GM15510 (cell line): ENCODE data around the gene ZFP82.

Experiments
- POLR2A ChIP-seq: IDR thresholded peaks from 3 replicates; pipeline ENCODE4 v1.6.1; 2011; ENCODE audit warnings: borderline replicate concordance; ENCODE audit not compliant: insufficient read length; ENCODE audit errors: extremely low read depth

ZFP82 gene

DNA sequence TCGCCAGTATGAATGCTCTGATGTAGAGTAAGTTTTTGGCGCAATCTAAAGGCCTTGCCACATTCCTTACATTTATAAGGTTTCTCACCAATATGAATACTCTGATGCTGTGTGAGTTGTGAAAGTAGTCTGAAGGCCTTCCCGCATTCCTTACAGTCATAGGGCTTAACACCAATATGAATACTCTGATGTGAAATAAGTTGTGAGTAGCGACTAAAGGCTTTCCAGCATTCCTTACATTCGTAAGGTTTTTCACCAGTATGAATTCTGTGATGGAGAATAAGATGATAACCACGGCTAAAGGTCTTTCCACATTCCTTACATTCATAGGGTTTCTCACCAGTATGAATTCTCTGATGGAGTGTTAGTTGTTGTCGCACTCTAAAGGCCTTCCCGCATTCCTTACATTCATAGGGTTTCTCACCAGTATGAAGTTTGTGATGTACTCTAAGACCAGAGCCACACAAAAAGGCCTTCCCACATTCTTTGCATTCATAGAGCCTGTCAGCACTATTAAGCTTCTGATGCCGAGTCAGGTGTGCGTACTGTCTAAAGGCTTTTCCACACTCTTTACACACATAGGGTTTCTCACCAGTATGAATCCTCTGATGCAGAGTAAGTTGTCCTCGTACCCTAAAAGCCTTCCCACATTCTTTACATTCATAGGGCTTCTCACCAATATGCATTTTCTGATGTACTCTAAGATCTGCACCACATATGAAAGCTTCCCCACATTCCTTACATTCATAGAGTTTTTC is 25.3 kb downstream of the ZFP82 start:
- no peak for TF ChIP-seq POLR2A

DNA sequence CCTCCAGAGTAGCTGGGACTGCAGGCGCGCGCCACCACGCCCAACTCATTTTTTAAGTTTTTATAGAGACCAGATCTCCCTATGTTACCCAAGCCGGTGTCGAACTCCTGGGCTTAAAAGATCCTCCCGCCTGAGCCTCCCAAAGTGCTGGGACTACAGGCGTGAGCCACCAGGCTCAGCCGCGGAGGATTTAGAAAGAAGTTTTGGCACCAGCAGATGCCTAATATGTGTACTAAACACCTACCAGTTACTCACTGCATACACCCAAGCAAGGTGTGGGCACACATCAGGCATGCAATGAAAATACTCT is 39.0 kb downstream of the ZFP82 start:
- no peak for TF ChIP-seq POLR2A

DNA sequence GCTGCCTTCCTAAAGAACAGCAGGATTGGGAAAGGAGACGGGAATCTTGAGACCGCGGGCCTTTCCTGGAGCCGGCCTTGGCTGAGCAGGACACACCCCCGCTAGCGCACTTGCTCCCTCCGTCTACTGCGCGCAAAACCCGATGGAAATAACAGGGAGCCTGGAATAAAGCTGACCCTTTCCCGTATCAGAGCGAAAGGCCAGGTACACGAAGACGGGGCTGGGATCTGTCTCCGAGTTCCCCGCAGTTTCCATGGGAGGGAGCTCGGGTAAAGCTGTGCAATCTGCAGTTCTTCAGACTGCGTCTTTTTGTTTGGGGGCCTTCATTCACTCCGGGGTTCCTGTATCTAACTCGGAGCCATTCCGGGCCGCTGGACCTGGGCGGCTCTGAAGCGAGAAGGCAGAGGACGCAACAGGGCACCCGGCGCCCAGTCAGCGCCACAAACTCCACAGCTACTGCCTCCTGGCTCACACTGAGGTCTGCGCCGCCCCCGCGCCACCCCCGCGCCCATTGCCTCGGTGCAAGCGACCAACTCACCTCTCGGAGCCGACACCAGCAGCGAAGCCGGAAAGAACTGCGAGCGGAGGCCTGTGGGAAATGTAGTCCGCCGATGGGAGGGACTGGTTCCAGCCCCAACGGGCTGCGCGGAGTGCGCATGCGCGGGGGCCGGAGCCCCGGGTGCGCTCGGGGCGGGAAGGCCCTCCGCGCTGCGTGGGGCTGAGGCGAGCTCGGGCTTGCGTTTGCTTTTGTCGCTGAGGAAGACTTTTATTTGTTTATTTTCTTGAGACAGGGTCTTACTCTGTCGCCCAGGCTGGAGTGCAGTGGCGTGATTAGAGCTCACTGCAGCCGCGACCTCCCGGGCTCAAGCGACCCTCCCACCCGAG is 39.6 kb downstream of the ZFP82 start, which contains the start of gene ZFP14:
Gene ZFP14, minus strand, starts transcription at position 577 of the 885 bp plus-strand sequence. CDS start 11,309 bp downstream, outside the sequence.
- peak; percentile 58 for TF ChIP-seq POLR2A

- TF ChIP-seq POLR2A, result no peak
These were observed 40.8 kb downstream of the ZFP82 start for GRCh38 chr19:36377541-36378178.

DNA sequence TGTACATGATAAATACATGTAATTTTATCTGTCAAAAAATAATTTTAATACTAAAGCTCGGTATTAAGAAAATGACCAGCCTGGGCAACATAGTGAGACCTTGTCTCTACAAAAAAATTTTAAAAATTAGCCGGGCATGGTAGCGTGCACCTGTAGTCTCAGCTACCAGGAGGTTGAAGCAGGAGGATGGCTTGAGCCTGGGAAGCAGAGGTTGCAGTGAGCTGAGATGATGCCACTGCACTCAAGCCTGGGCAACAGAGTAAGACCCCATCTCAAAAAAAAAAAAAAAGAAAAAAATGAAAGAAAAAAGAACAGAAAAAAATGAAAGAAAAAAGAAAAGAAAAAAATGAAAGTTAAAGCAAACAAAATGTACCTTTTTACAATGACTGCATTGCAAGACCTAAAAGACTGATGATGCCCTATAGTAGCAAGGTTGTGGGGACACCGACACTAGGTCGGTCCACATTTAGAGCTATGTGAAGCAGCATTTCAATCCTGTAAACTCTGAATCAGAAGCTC is 44.7 kb downstream of the ZFP82 start:
- no peak for TF ChIP-seq POLR2A

GRCh38 chr19:36371886-36372285 is 46.6 kb downstream of the ZFP82 start:
- TF ChIP-seq POLR2A, result no peak

DNA sequence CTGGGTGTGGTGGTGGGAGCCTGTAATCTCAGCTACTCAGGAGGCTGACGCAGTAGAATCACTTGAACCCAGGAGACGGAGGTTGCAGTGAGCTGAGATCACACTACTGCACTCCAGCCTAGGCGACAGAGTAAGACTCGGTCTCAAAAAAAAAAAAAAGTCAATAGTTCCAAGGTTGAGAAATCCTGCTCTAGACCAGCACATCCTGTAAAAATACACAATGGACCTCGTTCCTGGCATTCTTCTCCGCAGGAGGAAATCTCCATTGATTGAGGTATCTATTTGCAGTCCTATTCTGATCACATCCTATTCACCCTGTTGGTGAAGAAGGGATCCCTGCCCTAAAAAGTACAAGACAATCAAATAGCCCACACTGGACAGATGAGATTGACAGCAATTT is 54.6 kb downstream of the ZFP82 start:
- no peak for TF ChIP-seq POLR2A
